Neutrophil (primary cell): ENCODE measurements around the gene TRERF1.
A peak's percentile ranks its signal among the peaks of the same experiment; 100 is the strongest.

Source experiments
- H3K27ac ChIP-seq: fragments of 200-600 bp; sonication (generic); 2 replicates; pipeline ENCODE4 v1.5.1; 2016; ENCODE audit warnings: mild to moderate bottlenecking, moderate library complexity
- H3K27me3 ChIP-seq: fragments of 200-600 bp; sonication (generic); 2 replicates; pipeline ENCODE4 v1.6.0; 2016; ENCODE audit warnings: mild to moderate bottlenecking
- H3K36me3 ChIP-seq: fragments of 200-600 bp; sonication (generic); 2 replicates; pipeline ENCODE4 v1.5.1; 2017
- H3K4me1 ChIP-seq, 2 experiments: fragments of 200-600 bp in 1 of 2; sonication (generic) in 1 of 2; 1 replicate in 1 of 2; 2 replicates in 1 of 2; pipeline versions ENCODE4 v1.5.1 to v1.6.1; 2013 to 2016; ENCODE audit warnings: low read depth in 1 of 2, low read length in 1 of 2, mild to moderate bottlenecking in 1 of 2, moderate library complexity in 1 of 2; ENCODE audit not compliant: control insufficient read depth in 1 of 2, insufficient read depth in 1 of 2
- H3K4me3 ChIP-seq, 2 experiments: fragments of 200-600 bp in 1 of 2; sonication (generic) in 1 of 2; 1 replicate in 1 of 2; 2 replicates in 1 of 2; pipeline ENCODE4 v1.5.1; 2013 to 2016; ENCODE audit warnings: low read depth in 1 of 2, low read length in 1 of 2, mild to moderate bottlenecking in 1 of 2, moderate library complexity in 1 of 2
- H3K9me3 ChIP-seq: fragments of 200-600 bp; sonication (generic); 2 replicates; pipeline ENCODE4 v1.5.1; 2016
- TF ChIP-seq, protein P1 (sequence below): fragments of 200-600 bp; sonication (generic); IDR thresholded peaks from 2 replicates; pipeline ENCODE4 v1.5.1; 2016; ENCODE audit warnings: antibody characterized with exemption

The TRERF1 gene

DNA sequence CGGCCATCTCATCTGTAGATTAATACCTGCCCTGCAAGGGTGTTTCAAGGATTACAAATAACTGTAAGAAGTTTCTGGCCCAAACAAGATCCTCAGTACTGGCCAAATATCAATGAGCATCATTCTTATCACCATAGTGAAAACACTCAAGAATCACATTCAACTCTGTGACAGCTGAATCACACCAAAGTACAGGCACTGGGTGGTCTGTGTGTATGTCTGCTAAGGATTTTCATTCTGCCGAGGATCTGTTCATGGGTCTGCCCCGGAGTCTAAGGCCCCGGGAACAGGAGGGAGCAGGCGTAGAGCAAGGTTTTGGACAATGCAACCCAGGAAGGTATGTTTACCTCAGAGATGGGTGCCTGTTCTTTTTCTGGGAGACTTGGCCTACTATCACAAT, 110.5 kb downstream of the TRERF1 start:
- Histone ChIP-seq H3K27me3 (no peaks in the 10 kb centered on the region), H3K4me1 (peaks cover 10 to 19% of the 10 kb centered on the region in 2 experiments), H3K36me3 (no peaks in the 10 kb centered on the region), H3K4me3 (no peak overlapping the region), H3K27ac (no peak overlapping the region), H3K9me3 (no peaks in the 10 kb centered on the region)
- TF ChIP-seq, protein P1, sequence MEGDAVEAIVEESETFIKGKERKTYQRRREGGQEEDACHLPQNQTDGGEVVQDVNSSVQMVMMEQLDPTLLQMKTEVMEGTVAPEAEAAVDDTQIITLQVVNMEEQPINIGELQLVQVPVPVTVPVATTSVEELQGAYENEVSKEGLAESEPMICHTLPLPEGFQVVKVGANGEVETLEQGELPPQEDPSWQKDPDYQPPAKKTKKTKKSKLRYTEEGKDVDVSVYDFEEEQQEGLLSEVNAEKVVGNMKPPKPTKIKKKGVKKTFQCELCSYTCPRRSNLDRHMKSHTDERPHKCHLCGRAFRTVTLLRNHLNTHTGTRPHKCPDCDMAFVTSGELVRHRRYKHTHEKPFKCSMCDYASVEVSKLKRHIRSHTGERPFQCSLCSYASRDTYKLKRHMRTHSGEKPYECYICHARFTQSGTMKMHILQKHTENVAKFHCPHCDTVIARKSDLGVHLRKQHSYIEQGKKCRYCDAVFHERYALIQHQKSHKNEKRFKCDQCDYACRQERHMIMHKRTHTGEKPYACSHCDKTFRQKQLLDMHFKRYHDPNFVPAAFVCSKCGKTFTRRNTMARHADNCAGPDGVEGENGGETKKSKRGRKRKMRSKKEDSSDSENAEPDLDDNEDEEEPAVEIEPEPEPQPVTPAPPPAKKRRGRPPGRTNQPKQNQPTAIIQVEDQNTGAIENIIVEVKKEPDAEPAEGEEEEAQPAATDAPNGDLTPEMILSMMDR, result no peak

DNA sequence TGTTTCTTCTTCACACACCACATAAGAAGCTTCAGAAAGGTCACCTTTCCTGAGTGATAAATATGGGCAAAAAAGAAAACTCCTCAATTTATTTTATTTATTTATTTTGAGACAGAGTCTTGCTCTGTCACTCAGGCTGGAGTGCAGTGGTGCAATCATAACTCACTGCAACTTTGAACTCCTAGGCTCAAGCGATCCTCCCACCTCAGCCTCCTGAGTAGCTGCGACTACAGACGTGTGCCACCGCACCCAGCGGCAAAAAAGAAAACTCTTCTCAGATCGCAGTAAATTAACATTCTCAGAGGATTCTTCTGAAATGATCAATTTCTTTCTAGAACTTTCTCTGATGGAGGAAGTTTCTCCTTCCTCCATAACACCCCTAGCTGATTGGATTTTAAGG, 111.2 kb downstream of the TRERF1 start:
- TF ChIP-seq, protein P1, result no peak
- H3K9me3 ChIP-seq, result no peaks in the 10 kb centered on the region
- peaks cover 17 to 27% of the 10 kb centered on the region in 2 experiments for H3K4me1 ChIP-seq
- H3K36me3 ChIP-seq, result no peaks in the 10 kb centered on the region
- H3K27me3 ChIP-seq, result no peaks in the 10 kb centered on the region
- H3K27ac ChIP-seq, result peak overlapping the region; percentile 10
- no peak overlapping the region for H3K4me3 ChIP-seq

DNA sequence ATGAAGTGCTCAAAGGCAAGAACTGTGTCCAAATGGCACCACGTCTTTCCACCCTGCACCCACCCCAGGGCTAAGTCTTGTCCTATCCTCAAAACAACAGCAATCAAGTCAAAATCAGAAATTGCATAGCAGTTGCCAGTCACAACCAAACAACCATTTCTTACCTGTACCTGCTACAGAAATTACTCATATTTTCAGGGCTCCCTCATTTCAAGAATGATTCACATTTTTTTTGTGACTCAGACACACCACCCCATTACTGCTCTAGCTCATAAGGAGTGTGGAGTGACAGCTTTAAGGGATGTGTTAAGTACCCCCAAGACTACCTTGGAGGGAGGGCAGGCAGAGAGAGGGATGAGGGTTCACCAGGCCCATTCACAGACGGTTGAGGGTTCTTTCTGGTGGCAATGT, 111.7 kb downstream of the TRERF1 start:
- Histone ChIP-seq H3K4me1 (peaks cover 22 to 32% of the 10 kb centered on the region in 2 experiments), H3K4me3 (no peak overlapping the region), H3K9me3 (no peaks in the 10 kb centered on the region), H3K27me3 (no peaks in the 10 kb centered on the region), H3K27ac (peak overlapping the region; percentile 10), H3K36me3 (no peaks in the 10 kb centered on the region)
- TF ChIP-seq, protein P1, result no peak

DNA sequence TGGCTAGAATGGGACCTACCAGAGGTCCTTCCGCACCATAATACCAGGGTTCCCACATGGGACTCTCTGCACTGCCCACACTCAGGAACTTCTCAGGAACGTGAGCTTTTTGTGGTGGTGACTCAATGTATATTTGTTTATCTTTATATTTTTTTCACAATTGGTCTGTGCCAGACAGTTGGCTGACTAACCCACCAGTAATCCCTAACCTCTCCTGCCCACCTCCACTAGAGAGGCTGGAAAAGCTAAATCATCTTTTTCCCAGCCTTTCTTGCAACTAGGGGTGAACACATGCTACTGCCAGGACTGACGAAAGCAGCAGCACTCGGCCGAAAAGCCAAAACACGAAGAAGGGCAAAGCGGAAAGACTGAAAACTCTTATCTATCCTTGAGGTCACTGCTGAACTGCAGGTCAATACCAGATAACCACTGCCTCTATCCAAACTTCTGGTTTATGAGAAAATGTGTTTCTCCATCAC, 112.9 kb downstream of the TRERF1 start:
- Histone ChIP-seq H3K36me3 (no peaks in the 10 kb centered on the region), H3K27me3 (no peaks in the 10 kb centered on the region), H3K9me3 (no peaks in the 10 kb centered on the region), H3K27ac (no peak overlapping the region), H3K4me1 (peaks cover 35 to 44% of the 10 kb centered on the region in 2 experiments), H3K4me3 (no peak overlapping the region)
- TF ChIP-seq, protein P1, result no peak

DNA sequence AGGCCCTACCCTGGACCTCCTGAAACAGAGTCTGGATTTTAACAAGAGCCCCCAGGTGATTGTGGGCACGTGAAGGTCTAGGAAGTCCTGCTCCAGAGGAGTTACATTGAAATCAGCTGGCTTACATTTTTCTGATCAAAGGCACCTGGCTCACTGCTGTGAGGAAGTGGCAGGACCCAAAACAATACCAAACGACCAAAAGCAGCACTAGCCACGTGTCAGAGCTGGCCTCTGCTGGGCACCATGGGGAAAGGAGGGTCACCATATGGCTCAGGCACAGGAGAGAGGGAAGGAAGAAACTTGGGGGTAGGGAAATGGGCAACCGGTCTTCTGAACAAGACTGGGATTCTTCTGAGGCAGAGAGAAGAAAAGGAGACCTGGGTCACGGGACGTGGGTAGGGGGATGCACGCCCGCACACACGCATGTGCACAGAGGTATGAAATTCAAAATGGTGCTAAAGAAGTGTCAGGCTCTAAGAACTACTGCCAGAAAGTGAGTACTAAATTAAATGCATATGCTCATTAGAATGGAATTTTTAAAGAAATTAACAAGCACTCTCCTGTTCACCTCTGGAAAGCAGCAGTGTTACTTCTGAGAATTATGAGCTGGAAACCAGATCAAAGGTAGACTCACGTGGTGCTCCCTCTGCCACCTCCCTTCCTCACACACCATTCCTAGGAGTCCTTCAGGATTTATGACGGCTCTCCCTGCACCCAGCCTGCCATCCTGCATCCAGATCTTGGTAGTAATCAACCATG, 113.6 kb downstream of the TRERF1 start:
- H3K4me3 ChIP-seq, result no peak overlapping the region
- peaks cover 41 to 50% of the 10 kb centered on the region in 2 experiments for H3K4me1 ChIP-seq
- no peaks in the 10 kb centered on the region for H3K27me3 ChIP-seq
- peak overlapping the region; percentile 23 for H3K27ac ChIP-seq
- H3K9me3 ChIP-seq, result no peaks in the 10 kb centered on the region
- TF ChIP-seq, protein P1, result no peak
- H3K36me3 ChIP-seq, result no peaks in the 10 kb centered on the region
